Mucosa of gallbladder (tissue), 1 donor: ENCODE data around the gene LNX2. TPM values are rescaled to one million over a fixed set of nuclear protein-coding genes. Genes with fewer than 3 reads are reported as not detected.
"Not testable (repeated sequence)": the region's sequence is repeated elsewhere in the genome, so short reads cannot be mapped to it uniquely, and the experiment has no call there.

ENCODE experiments used
- DNase-seq: peaks from one replicate; pipeline ENCODE4 v3.0.0-alpha.2; 2020; ENCODE audit warnings: low spot score
- total RNA-seq: library from RNA; stranded (reverse); gene quantifications from one replicate; pipeline ENCODE4 v1.2.1, GENCODE V29; 2021
- donor health status: DM: no; HTN: no; CAD: no.

The LNX2 gene
- total RNA-seq, 1 donor from 2014 or later = 34.0 TPM

- DNase-seq = no peak
Observed at GRCh38 chr13:27637289-27637626, 16.9 kb upstream of the LNX2 start.

GRCh38 chr13:27636589-27637288 lies 16.4 kb upstream of the LNX2 start:
- no peak for DNase-seq

DNA sequence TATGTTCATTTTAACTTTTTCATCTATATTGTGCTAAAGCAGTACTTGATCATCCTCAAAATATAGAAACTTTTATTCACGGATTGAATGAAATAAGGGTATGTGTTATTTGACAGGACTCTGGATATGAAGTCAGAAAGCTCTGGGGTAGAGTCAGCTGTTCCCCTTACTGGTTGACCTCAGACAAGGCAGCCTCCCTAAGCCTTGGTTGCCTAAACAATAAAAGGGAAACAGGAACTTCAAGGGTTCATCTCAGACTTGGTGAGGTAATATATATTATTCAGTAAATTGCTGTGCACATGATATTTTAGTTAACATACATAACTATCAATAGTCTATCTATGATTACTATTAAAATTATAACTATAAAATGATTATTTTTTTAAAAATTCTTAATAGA lies 14.9 kb upstream of the LNX2 start:
- DNase-seq = no peak

DNA sequence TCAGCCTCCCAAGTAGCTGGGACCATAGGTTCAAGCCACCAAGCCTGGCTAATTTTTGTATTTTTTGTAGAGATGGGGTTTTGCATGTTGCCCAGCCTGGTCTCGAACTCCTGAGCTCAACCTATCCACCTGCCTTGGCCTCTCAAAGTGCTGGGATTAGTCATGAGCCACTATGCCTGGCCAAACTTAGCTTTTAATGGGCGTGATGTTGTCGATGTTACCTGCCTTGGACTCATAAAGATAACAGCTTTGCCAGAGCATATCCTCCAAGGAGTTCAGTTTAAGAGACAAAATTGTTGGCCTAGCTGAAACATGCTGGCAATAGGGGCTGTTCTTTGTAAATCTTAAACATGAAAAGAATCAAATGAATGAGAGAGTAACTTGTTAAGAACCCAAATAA lies 14.5 kb upstream of the LNX2 start:
- no peak for DNase-seq

GRCh38 chr13:27634231-27634630 lies 13.9 kb upstream of the LNX2 start:
- DNase-seq = no peak

DNA sequence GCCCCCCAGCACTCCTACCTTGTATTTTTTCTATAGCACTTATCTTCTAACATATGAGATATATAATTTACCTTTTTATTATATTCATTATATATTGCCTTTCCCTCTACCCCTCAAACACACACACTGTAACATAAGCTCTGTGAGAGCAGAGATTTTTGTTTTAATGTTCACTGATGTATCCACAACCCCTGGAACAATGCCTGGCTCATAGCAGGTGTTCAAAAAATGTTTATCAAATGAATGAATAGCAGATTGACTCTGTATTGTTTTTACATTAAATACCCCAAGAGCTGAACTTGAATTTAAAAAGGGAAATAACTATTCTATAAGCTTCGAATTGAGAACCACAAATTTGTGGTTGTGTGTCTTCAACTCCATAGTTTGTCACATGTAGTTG lies 12.3 kb upstream of the LNX2 start:
- DNase-seq = no peak

- no peak for DNase-seq
Observed at GRCh38 chr13:27632214-27632613, 11.9 kb upstream of the LNX2 start.

- no peak for DNase-seq
Observed at GRCh38 chr13:27631665-27632064, 11.3 kb upstream of the LNX2 start.

DNA sequence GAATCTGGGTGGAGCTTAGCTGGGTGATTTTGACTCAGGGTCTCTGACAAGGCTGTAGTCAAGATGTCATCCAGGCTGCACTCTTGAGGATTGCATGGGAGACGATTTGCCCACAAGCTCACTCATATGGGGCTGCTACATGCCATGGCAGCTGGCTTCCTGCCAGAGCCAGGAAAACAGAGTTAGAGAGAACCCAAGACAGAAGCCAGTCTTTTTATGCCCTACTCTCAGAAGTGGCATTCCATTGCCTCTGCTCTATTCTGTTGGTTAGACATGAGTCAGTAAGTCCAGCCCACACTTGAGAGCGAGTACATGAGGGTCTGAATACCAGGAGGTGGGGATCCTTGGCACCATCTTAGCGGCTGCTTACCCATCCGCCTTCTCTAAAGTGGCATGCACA lies 10.8 kb upstream of the LNX2 start:
- no peak for DNase-seq

GRCh38 chr13:27628766-27629165 lies 8.4 kb upstream of the LNX2 start:
- DNase-seq = not testable (repeated sequence)

GRCh38 chr13:27628081-27628480 lies 7.8 kb upstream of the LNX2 start:
- DNase-seq = no peak

DNA sequence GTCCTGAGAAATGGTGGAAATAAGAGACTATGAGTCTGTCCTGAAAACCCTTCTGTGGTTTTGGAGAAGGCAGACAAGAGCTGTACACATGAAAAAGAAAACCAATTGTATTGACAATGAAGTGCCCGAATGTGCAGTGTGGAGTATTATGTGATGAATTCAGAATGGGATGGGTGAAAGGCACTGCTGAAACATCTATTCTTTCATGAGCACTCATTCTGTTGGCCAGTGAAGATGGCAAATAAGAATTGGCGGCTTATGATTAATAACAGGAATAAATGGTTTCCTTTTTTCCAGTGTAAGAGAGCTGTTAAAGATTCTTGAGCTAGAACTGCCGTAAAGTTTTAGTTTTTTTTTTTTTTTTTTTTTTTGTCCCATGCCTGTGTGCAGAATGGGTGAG lies 7.1 kb upstream of the LNX2 start:
- no peak for DNase-seq

GRCh38 chr13:27625839-27626238 lies 5.5 kb upstream of the LNX2 start:
- DNase-seq = no peak

DNA sequence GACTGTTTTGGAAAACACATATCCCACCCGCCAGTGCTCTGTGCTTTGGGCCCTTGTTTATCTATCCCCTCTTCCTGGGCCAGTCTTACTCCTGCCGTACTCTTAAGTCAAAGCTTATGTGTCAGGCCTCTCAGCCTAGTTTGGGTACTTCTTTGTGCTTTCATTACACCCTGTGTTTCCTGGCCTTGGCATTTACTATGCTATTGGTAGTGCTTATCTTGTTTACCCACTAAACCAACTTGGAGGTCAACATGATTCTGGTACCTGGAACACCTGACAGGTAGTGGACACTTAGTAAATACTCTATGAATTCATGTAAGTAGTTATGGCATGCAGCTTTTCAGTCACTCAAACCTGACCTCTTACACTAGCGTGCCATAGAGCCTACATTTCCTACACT lies 3.7 kb upstream of the LNX2 start:
- DNase-seq = no peak

GRCh38 chr13:27622881-27623280 lies 2.6 kb upstream of the LNX2 start:
- DNase-seq = no peak

GRCh38 chr13:27622102-27622820 lies 1.9 kb upstream of the LNX2 start:
- DNase-seq = no peak

- DNase-seq = peak; percentile 87
Observed at GRCh38 chr13:27621366-27622101, 1.2 kb upstream of the LNX2 start, which contains the start of gene POLR1D. POLR1D (plus strand) TSS chr13:27621892; CDS start chr13:27621984, 92 bp downstream.

- peak; percentile 36 for DNase-seq
Observed at GRCh38 chr13:27621116-27621365, 712 bp upstream of the LNX2 start.

DNA sequence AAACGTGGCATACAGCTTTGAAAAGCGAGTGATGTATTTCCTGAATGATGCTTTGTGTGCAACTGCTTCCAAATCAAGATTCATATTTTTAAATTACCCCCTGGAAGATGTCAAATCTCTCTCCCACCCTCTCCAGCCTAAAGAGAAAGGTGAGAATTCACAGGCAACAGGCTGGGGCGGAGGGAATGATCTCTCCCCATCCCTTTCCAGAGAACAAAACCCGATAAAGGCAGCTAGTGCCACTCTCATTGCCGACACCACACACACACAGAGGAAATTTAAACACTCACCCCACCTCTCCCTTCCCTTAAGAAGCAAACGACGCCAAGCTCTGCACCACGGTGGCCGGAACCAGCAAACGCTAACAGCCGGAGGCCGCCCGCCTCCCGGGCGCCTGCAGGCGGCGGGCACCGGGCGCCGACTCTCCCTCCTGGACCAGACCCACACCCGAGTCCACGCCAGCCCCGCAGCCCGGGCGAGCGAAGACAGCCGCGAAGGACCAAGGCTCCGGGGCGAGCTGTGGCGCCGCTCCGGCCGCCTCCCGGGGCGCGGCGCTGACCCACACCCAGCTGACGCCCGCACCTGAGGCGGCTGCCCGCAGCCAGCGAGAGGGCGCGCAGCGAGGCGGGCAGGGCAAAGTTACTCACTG lies 477 bp downstream of the LNX2 start:
- no peak for DNase-seq

DNA sequence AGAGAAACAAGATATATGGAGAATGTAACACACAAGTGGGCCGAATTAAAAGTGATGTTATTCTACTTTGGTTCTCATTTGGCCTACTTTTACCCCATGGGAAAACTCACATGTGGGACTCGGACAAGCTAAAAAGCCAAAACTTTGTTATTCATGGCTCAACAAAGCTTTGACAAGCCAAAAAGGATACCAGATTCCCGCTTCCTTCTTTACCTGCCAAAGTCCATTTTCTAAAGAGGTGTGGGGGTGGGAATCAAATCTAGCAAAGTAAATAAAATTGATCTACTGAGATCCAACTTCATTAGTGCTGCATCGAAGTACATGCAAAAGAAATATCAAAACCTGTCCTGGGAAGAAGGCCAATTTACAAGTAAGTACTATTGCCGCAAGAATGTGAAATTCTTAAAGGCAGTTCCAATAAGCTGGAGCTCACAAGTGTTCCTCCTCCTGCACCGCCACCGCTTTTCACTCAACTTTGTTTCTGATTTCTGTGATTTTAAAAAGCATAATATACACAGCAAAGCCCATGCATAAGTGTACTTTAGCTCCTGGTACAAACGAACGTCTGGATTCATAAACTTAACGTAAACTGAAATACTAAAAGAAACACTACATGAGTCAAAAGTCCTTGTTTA lies 1.1 kb downstream of the LNX2 start:
- DNase-seq = peak; percentile 12

DNA sequence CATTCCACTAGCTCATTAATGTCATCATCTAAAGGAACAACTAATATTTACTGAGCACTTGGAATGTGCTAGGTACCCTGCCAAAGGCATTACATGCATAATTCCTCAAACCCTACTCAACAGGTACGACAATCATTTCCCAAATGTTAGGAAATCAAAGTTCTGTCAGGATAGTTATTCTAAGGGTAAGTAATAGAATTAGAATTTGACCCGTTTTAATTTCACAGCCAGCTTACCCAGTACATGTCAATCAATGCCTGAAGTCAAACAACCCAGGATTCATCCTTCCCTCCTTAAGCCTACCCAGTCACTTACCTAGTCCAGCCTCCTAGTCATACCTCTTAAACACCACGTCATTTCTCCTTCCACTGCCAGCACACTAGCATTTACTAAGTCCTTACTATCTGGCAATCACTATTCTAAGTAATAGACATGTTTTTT lies 2.4 kb downstream of the LNX2 start:
- no peak for DNase-seq

DNA sequence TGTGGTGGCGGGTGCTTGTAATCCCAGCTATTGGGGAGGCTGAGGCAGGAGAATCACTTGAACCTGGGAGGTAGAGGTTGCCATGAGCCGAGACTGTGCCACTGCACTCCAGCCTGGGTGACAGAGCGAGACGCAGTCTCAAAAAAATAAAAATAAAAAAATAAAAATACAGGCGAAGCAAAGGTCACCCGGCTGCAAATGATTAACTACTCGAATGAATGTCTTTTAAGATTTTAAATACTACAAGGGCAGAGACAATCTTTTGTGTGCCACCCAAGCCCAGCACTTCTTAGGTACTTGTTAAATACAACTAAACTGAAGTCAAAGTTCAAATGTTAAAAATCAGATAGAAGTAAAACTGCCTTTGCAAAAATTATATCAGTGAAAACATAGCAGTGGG lies 6.7 kb downstream of the LNX2 start:
- no peak for DNase-seq
